Body of pancreas (tissue), 4 donors: ENCODE data around the gene WIPF2. TPM values are rescaled to one million over a fixed set of nuclear protein-coding genes. Genes with fewer than 3 reads are reported as not detected.

Source experiments
- ATAC-seq: fragments of 150-250 bp; one replicate; pipeline ENCODE4 v1.9.1; 2016
- DNase-seq, 4 donors: peaks; one replicate each; pipeline ENCODE4 v3.0.0-alpha.2; 2019
- H3K27ac ChIP-seq, 4 donors: fragments of 200-600 bp; sonication (generic); 1 replicate in 3 of 4; 2 replicates in 1 of 4; pipeline versions ENCODE4 v1.5.1 to v1.6.1; 2016 to 2019; ENCODE audit warnings: mild to moderate bottlenecking in 1 of 4, mixed read lengths in 1 of 4, moderate library complexity in 1 of 4
- H3K27me3 ChIP-seq, 2 donors: fragments of 200-600 bp; sonication (generic); one replicate each; pipeline ENCODE4 v1.6.0; 2016; ENCODE audit warnings: mild to moderate bottlenecking in 1 of 2
- H3K36me3 ChIP-seq, 2 donors: fragments of 200-600 bp; sonication (generic); replicated peaks in 1 of 2; 2 replicates each; pipeline ENCODE4 v1.5.1; 2016; ENCODE audit warnings: low read depth in 2 of 2; ENCODE audit not compliant: insufficient read depth in 1 of 2
- H3K4me1 ChIP-seq: fragments of 200-600 bp; sonication (generic); one replicate; pipeline ENCODE4 v1.6.0; 2016
- H3K4me3 ChIP-seq, 2 donors: fragments of 200-600 bp; sonication (generic); 1 replicate in 1 of 2; 2 replicates in 1 of 2; pipeline ENCODE4 v1.5.1; 2016 to 2019
- H3K9me3 ChIP-seq, 3 donors: fragments of 200-600 bp; sonication (generic); 1 replicate in 2 of 3; 2 replicates in 1 of 3; pipeline ENCODE4 v1.5.1; 2016
- CTCF ChIP-seq, 7 experiments: fragments of 450-650 bp in 4 of 7; fragments of 200-600 bp in 3 of 7; sonication (generic) in 3 of 7; IDR thresholded peaks; one replicate each; pipeline ENCODE4 v1.5.1; 2016 to 2019; ENCODE audit warnings: antibody characterized with exemption in 7 of 7
- POLR2A ChIP-seq, 3 donors: fragments of 450-650 bp; IDR thresholded peaks; one replicate each; pipeline ENCODE4 v1.6.1; 2016; ENCODE audit warnings: antibody characterized with exemption in 3 of 3, mild to moderate bottlenecking in 2 of 3
- WGBS, 2 donors: methylation state at CpG; one replicate each; pipeline ENCODE4 v1.1.5; 2017; 5-methylcytosine and 5-hydroxymethylcytosine counted together
- intact Hi-C: fragments of 100-400 bp; cut with DNase I; formaldehyde crosslinking; loops from one replicate; pipeline ENCODE4 v1.15.1; 2023
- total RNA-seq, 2 donors: library from RNA; depleted of rRNA; stranded (reverse); fragments of >200 nt; gene quantifications; one replicate each; pipeline ENCODE4 v1.1.0, GENCODE V29; 2016

The WIPF2 gene
- total RNA-seq, 2 donors from 2014 or later = 4.9 to 7.5 TPM

- intact Hi-C loops = no loop called here
- ATAC-seq (no peak), DNase-seq (no peak)
- Histone ChIP-seq H3K4me1 (peaks cover 25% of the 10 kb centered on the region), H3K27me3 (no peaks in the 10 kb centered on the region), H3K27ac (no peak overlapping the region), H3K9me3 (no peaks in the 10 kb centered on the region), H3K4me3 (no peak overlapping the region), H3K36me3 (no peaks in the 10 kb centered on the region)
- TF ChIP-seq POLR2A (IDR thresholded peaks at IDR 0.05) = no peak
- TF ChIP-seq CTCF (IDR thresholded peaks at IDR 0.05) = no peak
- 86% methylated on average over 2 of the region's 2 CpGs for WGBS, 2 donors
Measured at GRCh38 chr17:40286473-40286872, 67.4 kb downstream of the WIPF2 start.

DNA sequence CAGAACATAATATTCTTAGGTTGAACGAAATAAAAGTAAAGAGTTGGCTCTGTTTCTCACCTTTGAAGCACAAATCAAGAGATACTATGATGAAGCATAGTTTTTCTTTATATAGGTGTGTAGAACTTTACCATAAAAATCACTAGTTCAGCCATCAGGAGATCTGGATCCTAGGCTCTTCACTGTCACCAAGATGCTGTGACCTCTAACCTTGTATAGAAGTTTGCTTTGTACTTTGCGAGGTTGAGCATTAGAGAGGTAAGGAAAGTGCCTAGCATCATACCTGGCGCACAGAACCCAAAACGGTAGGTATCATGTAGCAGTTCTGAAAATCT is 68.0 kb downstream of the WIPF2 start:
- Histone ChIP-seq H3K4me3 (no peak overlapping the region), H3K4me1 (peaks cover 25% of the 10 kb centered on the region), H3K27me3 (no peaks in the 10 kb centered on the region), H3K27ac (peak overlapping the region in 1 of 4 donors; percentile 16), H3K9me3 (no peaks in the 10 kb centered on the region), H3K36me3 (no peaks in the 10 kb centered on the region)
- ATAC-seq = no peak
- TF ChIP-seq POLR2A (IDR thresholded peaks at IDR 0.05) (no peak), CTCF (IDR thresholded peaks at IDR 0.05) (no peak)
- 43% methylated on average over 4 of the region's 4 CpGs for WGBS, 2 donors
- intact Hi-C loops = no loop called here
- DNase-seq = no peak

- intact Hi-C loops = no loop called here
- WGBS, 2 donors = 1% methylated on average over 31 to 47 of the region's 47 CpGs
- Histone ChIP-seq H3K27me3 (no peaks in the 10 kb centered on the region), H3K4me3 (peak within 1 kb of the TSS; percentile 30 to 47), H3K4me1 (peaks cover 25% of the 10 kb centered on the region), H3K9me3 (no peaks in the 10 kb centered on the region), H3K27ac (peak within 1 kb of the TSS in 2 of 4 donors; percentile 49 to 60), H3K36me3 (no peaks in the 10 kb centered on the region)
- TF ChIP-seq POLR2A (IDR thresholded peaks at IDR 0.05) = peak in 2 of 3 donors; percentile 40 to 52
- TF ChIP-seq CTCF (IDR thresholded peaks at IDR 0.05) = peak in 1 of 7 experiments; percentile 10
- DNase-seq (peak; percentile 98 to 99 (median 98)), ATAC-seq (peak; percentile 99)
Measured at GRCh38 chr17:40287494-40288369, 68.6 kb downstream of the WIPF2 start, which contains the start of gene CDC6. CDC6 (plus strand) TSS chr17:40287879; CDS start chr17:40289421, 1,542 bp downstream.

- Histone ChIP-seq H3K27ac (no peak overlapping the region), H3K36me3 (no peaks in the 10 kb centered on the region), H3K9me3 (no peaks in the 10 kb centered on the region), H3K4me3 (no peak overlapping the region), H3K27me3 (no peaks in the 10 kb centered on the region), H3K4me1 (peaks cover 24% of the 10 kb centered on the region)
- intact Hi-C loops = loop anchor here (5.0 to 10.0 kb wide), 2 partner anchors 88 to 276 kb away; partner anchors contain the start of gene CSF3
- TF ChIP-seq CTCF (IDR thresholded peaks at IDR 0.05) (peak; percentile 13 to 79 (median 69)), POLR2A (IDR thresholded peaks at IDR 0.05) (no peak)
- ATAC-seq (no peak), DNase-seq (peak; percentile 57 to 86 (median 68))
- 44 to 59% methylated on average over 4 of the region's 4 CpGs for WGBS, 2 donors
Measured at GRCh38 chr17:40290629-40291280, 71.7 kb downstream of the WIPF2 start.
